H1 (cell line): Measurements from ENCODE around the gene NDUFS8. TPM values are rescaled to one million over a fixed set of nuclear protein-coding genes. Genes with fewer than 3 reads are reported as not detected.
A peak's percentile ranks its signal among the peaks of the same experiment; 100 is the strongest.

Experiments
- CTCF ChIA-PET: fragments of 300-600 bp; sonication (Branson Sonifier 250); formaldehyde crosslinking; loops from one replicate; lab custom pipeline; 2021; ENCODE audit not compliant: partially characterized antibody; lab: Charles Lee
- POLR2A ChIA-PET: fragments of 300-600 bp; sonication (Branson Sonifier 250); formaldehyde crosslinking; loops from one replicate; lab custom pipeline; 2021; ENCODE audit warnings: inconsistent platforms; ENCODE audit not compliant: partially characterized antibody; lab: Charles Lee
- DNase-seq, 2 experiments: peaks; one replicate each; pipeline versions ENCODE4 v3.0.0 to v3.0.0-alpha.2; 2010 to 2022; ENCODE audit warnings: low spot score in 2 of 2, low read depth in 1 of 2, mixed read lengths in 1 of 2
- FAIRE-seq: peaks from 2 replicates; lab custom pipeline; 2011; peaks lifted over from hg19 to GRCh38; lab: Jason Lieb, UNC
- H2AFZ ChIP-seq: 2 replicates; pipeline ENCODE4 v1.8.1; 2012; ENCODE audit warnings: low read length, inconsistent platforms
- H2AK5ac ChIP-seq: 2 replicates; pipeline ENCODE4 v1.6.1; 2013; ENCODE audit warnings: low read depth, low read length
- H2BK120ac ChIP-seq: replicated peaks from 2 replicates; pipeline ENCODE3; 2013; ENCODE audit warnings: low read depth, low read length, inconsistent platforms
- H2BK12ac ChIP-seq: 2 replicates; pipeline ENCODE4 v1.6.1; 2013; ENCODE audit warnings: low read depth, low read length
- H2BK15ac ChIP-seq: 2 replicates; pipeline ENCODE4 v1.6.1; 2013; ENCODE audit warnings: low read length
- H2BK20ac ChIP-seq: 2 replicates; pipeline ENCODE4 v1.6.1; 2013; ENCODE audit warnings: low read length
- H2BK5ac ChIP-seq: 2 replicates; pipeline ENCODE4 v1.6.1; 2013; ENCODE audit warnings: low read depth, low read length
- H3K14ac ChIP-seq: 2 replicates; pipeline ENCODE4 v1.6.1; 2013; ENCODE audit warnings: inconsistent platforms; ENCODE audit not compliant: insufficient read length
- H3K18ac ChIP-seq: 2 replicates; pipeline ENCODE4 v1.6.1; 2013; ENCODE audit warnings: low read length; ENCODE audit errors: extremely low read depth
- H3K23ac ChIP-seq: 2 replicates; pipeline ENCODE4 v1.6.1; 2013; ENCODE audit warnings: inconsistent platforms; ENCODE audit not compliant: insufficient read length
- H3K23me2 ChIP-seq: 2 replicates; pipeline ENCODE4 v1.6.1; 2013; ENCODE audit warnings: low read depth, low read length
- H3K27ac ChIP-seq: 2 replicates; pipeline ENCODE4 v1.6.1; 2011; ENCODE audit warnings: low read depth, low read length, inconsistent platforms
- H3K27me3 ChIP-seq, 4 experiments: replicated peaks in 1 of 4; 1 replicate in 1 of 4; 2 replicates in 3 of 4; pipeline versions ENCODE4 v1.6.1 to v1.8.1; 2011 to 2013; ENCODE audit warnings: low read length in 3 of 4, mild to moderate bottlenecking in 3 of 4, inconsistent platforms in 2 of 4, mixed read lengths in 2 of 4, moderate library complexity in 1 of 4; ENCODE audit not compliant: control insufficient read depth in 3 of 4, insufficient read depth in 3 of 4; ENCODE audit errors: extremely low read depth in 1 of 4
- H3K36me3 ChIP-seq, 4 experiments: 2 replicates each; pipeline versions ENCODE4 v1.6.1 to v1.8.1; 2011 to 2013; ENCODE audit warnings: mild to moderate bottlenecking in 4 of 4, low read length in 3 of 4, moderate library complexity in 2 of 4, control low read depth in 1 of 4, inconsistent platforms in 1 of 4; ENCODE audit not compliant: insufficient read depth in 4 of 4, control insufficient read depth in 2 of 4
- H3K4ac ChIP-seq: replicated peaks from 2 replicates; pipeline ENCODE3; 2013; ENCODE audit warnings: low read length, low read depth, mixed read lengths, inconsistent platforms; ENCODE audit not compliant: insufficient read length
- H3K4me1 ChIP-seq, 4 experiments: replicated peaks in 1 of 4; 1 replicate in 1 of 4; 2 replicates in 3 of 4; pipeline versions ENCODE4 v1.6.1 to v1.8.1; 2011 to 2013; ENCODE audit warnings: low read length in 3 of 4, inconsistent platforms in 2 of 4, mixed read lengths in 1 of 4; ENCODE audit not compliant: insufficient read depth in 4 of 4, control insufficient read depth in 3 of 4
- H3K4me2 ChIP-seq, 2 experiments: 2 replicates each; pipeline versions ENCODE4 v1.6.1 to v1.8.1; 2011 to 2013; ENCODE audit warnings: low read depth in 2 of 2, low read length in 2 of 2, control low read depth in 1 of 2, inconsistent platforms in 1 of 2, mild to moderate bottlenecking in 1 of 2; ENCODE audit not compliant: insufficient read depth in 1 of 2
- H3K4me3 ChIP-seq, 4 experiments: fragments of 200-600, 300-600 bp in 1 of 4; sonication (generic), shearing (Covaris generic), sonication (Bioruptor Twin) in 1 of 4; 2 replicates each; pipeline versions ENCODE4 v1.5.1 to v1.8.1; 2011 to 2016; ENCODE audit warnings: low read length in 4 of 4, low read depth in 3 of 4, control low read depth in 2 of 4, inconsistent platforms in 2 of 4, mild to moderate bottlenecking in 2 of 4, mixed read lengths in 1 of 4, moderate library complexity in 1 of 4; ENCODE audit not compliant: insufficient read depth in 2 of 4; ENCODE audit errors: extremely low read depth in 1 of 4
- H3K56ac ChIP-seq: replicated peaks from 2 replicates; pipeline ENCODE3; 2013; ENCODE audit warnings: low read depth, mild to moderate bottlenecking, mixed read lengths, low read length, inconsistent platforms; ENCODE audit not compliant: insufficient read length
- H3K79me1 ChIP-seq: 2 replicates; pipeline ENCODE4 v1.6.1; 2013; ENCODE audit warnings: low read depth, low read length, control low read depth
- H3K79me2 ChIP-seq, 2 experiments: 2 replicates each; pipeline versions ENCODE4 v1.6.1 to v1.8.1; 2012 to 2013; ENCODE audit warnings: low read length in 2 of 2, mild to moderate bottlenecking in 2 of 2, inconsistent platforms in 1 of 2; ENCODE audit not compliant: insufficient read depth in 2 of 2, control insufficient read depth in 1 of 2
- H3K9ac ChIP-seq, 4 experiments: replicated peaks in 1 of 4; 1 replicate in 1 of 4; 2 replicates in 3 of 4; pipeline versions ENCODE4 v1.6.1 to v1.8.1; 2011 to 2013; ENCODE audit warnings: low read depth in 3 of 4, low read length in 3 of 4, control low read depth in 2 of 4, mild to moderate bottlenecking in 2 of 4, moderate library complexity in 2 of 4, inconsistent platforms in 1 of 4; ENCODE audit errors: extremely low read depth in 1 of 4
- H3K9me3 ChIP-seq, 2 experiments: 2 replicates each; pipeline versions ENCODE4 v1.6.1 to v1.8.1; 2012 to 2013; ENCODE audit warnings: mild to moderate bottlenecking in 2 of 2, moderate library complexity in 2 of 2, control low read depth in 1 of 2, inconsistent platforms in 1 of 2, low read depth in 1 of 2, low read length in 1 of 2, mixed read lengths in 1 of 2; ENCODE audit not compliant: insufficient read depth in 2 of 2
- H4K20me1 ChIP-seq, 2 experiments: replicated peaks in 1 of 2; 2 replicates each; pipeline versions ENCODE3 to v1.8.1; 2011 to 2013; ENCODE audit warnings: inconsistent platforms in 2 of 2, low read length in 2 of 2, mild to moderate bottlenecking in 1 of 2; ENCODE audit not compliant: insufficient read depth in 2 of 2, control insufficient read depth in 1 of 2
- H4K5ac ChIP-seq: 2 replicates; pipeline ENCODE4 v1.6.1; 2013; ENCODE audit warnings: low read length, low read depth, mixed read lengths, inconsistent platforms; ENCODE audit not compliant: insufficient read length
- H4K8ac ChIP-seq: 2 replicates; pipeline ENCODE4 v1.8.0; 2013; ENCODE audit warnings: mild to moderate bottlenecking, moderate library complexity, low read length, inconsistent platforms; ENCODE audit not compliant: insufficient read depth; ENCODE audit errors: extremely low read depth
- H4K91ac ChIP-seq: replicated peaks from 2 replicates; pipeline ENCODE3; 2013; ENCODE audit warnings: low read length, mixed read lengths, inconsistent platforms; ENCODE audit not compliant: insufficient read length
- JUN ChIP-seq: IDR thresholded peaks from 2 replicates; pipeline ENCODE4 v1.6.1; 2011; ENCODE audit warnings: low read depth, mild to moderate bottlenecking, improper control_type of control experiment, low read length
- KDM4A ChIP-seq: IDR thresholded peaks from one replicate; pipeline ENCODE4 v1.7.1; 2012; ENCODE audit warnings: low read depth, mild to moderate bottlenecking, moderate library complexity, low read length, inconsistent platforms; ENCODE audit not compliant: severe bottlenecking
- MAFK ChIP-seq: IDR thresholded peaks from 2 replicates; pipeline ENCODE4 v1.6.1; 2012; ENCODE audit warnings: low read depth, mild to moderate bottlenecking, improper control_type of control experiment, low read length
- NRF1 ChIP-seq: IDR thresholded peaks from 2 replicates; pipeline ENCODE4 v1.6.1; 2011; ENCODE audit warnings: mild to moderate bottlenecking, low read depth, low read length, improper control_type of control experiment
- SIN3A ChIP-seq, 2 experiments: IDR thresholded peaks in 1 of 2; conservative IDR thresholded peaks in 1 of 2; 2 replicates each; pipeline ENCODE4 v1.6.1; 2011 to 2012; ENCODE audit warnings: low read length in 2 of 2, improper control_type of control experiment in 1 of 2, low read depth in 1 of 2, mild to moderate bottlenecking in 1 of 2
- SIRT6 ChIP-seq: IDR thresholded peaks from one replicate; pipeline ENCODE4 v1.7.1; 2012; ENCODE audit warnings: low read length, inconsistent platforms
- SIX5 ChIP-seq: IDR thresholded peaks from 2 replicates; pipeline ENCODE4 v1.6.1; 2011; ENCODE audit warnings: mild to moderate bottlenecking, low read depth, low read length
- SP2 ChIP-seq: IDR thresholded peaks from 2 replicates; pipeline ENCODE4 v1.6.1; 2012; ENCODE audit warnings: mild to moderate bottlenecking, low read length, inconsistent platforms
- SP4 ChIP-seq: IDR thresholded peaks from 2 replicates; pipeline ENCODE4 v1.6.1; 2012; ENCODE audit warnings: low read length, inconsistent platforms
- SRF ChIP-seq: IDR thresholded peaks from 2 replicates; pipeline ENCODE4 v1.6.1; 2011; ENCODE audit warnings: mild to moderate bottlenecking, low read depth, low read length, moderate library complexity
- SUZ12 ChIP-seq: fragments of 200-600 bp; sonication (generic); IDR thresholded peaks from 2 replicates; pipeline ENCODE4 v1.6.1; 2012; ENCODE audit warnings: mild to moderate bottlenecking, inconsistent platforms, low read length, moderate library complexity, mixed read lengths
- TAF1 ChIP-seq: IDR thresholded peaks from 2 replicates; pipeline ENCODE4 v1.6.1; 2011; ENCODE audit warnings: mild to moderate bottlenecking, low read depth, low read length
- YY1 ChIP-seq: IDR thresholded peaks from 2 replicates; pipeline ENCODE4 v1.6.1; 2011; ENCODE audit warnings: low read depth, mild to moderate bottlenecking, low read length
- WGBS, 2 experiments: shearing (Covaris generic) in 1 of 2; methylation state at CpG; one replicate each; pipeline versions ENCODE4 v1.1.6 to v1.1.7; 2013 to 2015; ENCODE audit warnings: low lambda C conversion rate in 2 of 2, mixed read lengths in 2 of 2, inconsistent platforms in 1 of 2, low coverage in 1 of 2, missing lambda C conversion rate in 1 of 2; ENCODE audit not compliant: insufficient replicate concordance in 2 of 2, insufficient coverage in 1 of 2, insufficient read length in 1 of 2; ENCODE audit errors: extremely low coverage in 1 of 2, missing lambda C conversion rate in 1 of 2; 5-methylcytosine and 5-hydroxymethylcytosine counted together
- polyA plus RNA-seq, 7 experiments: library from polyadenylated mRNA; depleted of rRNA in 3 of 7; stranded (reverse) in 5 of 7; unstranded in 2 of 7; fragments of >200 nt in 5 of 7; fragments of 200-250 nt in 2 of 7; gene quantifications; 1 replicate in 5 of 7; 2 replicates in 1 of 7; 4 replicates in 1 of 7; pipeline versions ENCODE4 v1.2.1 to v1.2.3, GENCODE V29; 2011 to 2013; ENCODE audit warnings: missing spikeins in 2 of 7, mixed read lengths in 2 of 7
- total RNA-seq: library from RNA; stranded (reverse); fragmentation: NEBNext Ultra II Directional; extraction: Animal tissue kit (Norgen Biotek cat#: 25700); gene quantifications from 2 replicates; pipeline ENCODE4 v1.2.1, GENCODE V29; 2021

The NDUFS8 gene
- total and polyA plus RNA-seq, 2 of the 8 experiments (the other 6 are each of a cell fraction or from before 2014, with no cell fraction given), result 182 to 291 TPM

DNA sequence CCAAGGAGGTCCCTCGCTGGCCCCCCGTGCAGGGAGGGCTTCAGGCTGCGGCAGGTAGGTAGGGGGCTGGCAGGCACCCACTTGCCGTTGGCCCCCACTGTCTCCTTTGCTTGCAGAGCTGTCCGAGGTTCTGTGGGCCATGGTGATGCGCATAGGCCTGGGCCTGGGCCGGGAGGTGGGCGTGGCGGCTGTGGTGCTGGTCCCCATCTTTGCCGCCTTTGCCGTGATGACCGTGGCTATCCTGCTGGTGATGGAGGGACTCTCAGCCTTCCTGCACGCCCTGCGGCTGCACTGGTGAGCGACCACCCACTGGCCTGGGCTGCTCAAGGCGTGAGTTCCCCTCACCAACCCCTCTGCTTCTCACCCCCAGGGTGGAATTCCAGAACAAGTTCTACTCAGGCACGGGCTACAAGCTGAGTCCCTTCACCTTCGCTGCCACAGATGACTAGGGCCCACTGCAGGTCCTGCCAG lies 19.9 kb downstream of the NDUFS8 start:
- Histone ChIP-seq H3K23me2 (no peaks in the 10 kb centered on the region), H3K79me1 (peaks cover 3% of the 10 kb centered on the region; the same call in 1 of the 2 replicates), H3K4me1 (peaks cover 0 to 10% (median 6%) of the 10 kb centered on the region in 4 experiments; a peak in 5 of 7 replicates), H2AK5ac (no peak overlapping the region), H4K91ac (no peak overlapping the region), H3K79me2 (no peaks in the 10 kb centered on the region), H3K4ac (no peak overlapping the region), H4K5ac (no peak overlapping the region), H3K56ac (no peak overlapping the region), H2BK120ac (no peak overlapping the region), H3K4me2 (no peak overlapping the region), H2BK12ac (no peak overlapping the region), H2BK20ac (no peak overlapping the region), H2BK15ac (no peak overlapping the region), H3K27me3 (no peaks in the 10 kb centered on the region), H3K18ac (no peak overlapping the region; the same call in 1 of the 2 replicates), H2BK5ac (peak overlapping the region; percentile 44; the same call in 1 of the 2 replicates), H3K9me3 (no peaks in the 10 kb centered on the region), H3K36me3 (peaks cover 0 to 6% (median 2%) of the 10 kb centered on the region in 4 experiments; a peak in 3 of 8 replicates), H4K20me1 (peaks cover 2 to 10% of the 10 kb centered on the region in 2 experiments), H3K4me3 (no peak overlapping the region), H3K23ac (no peak overlapping the region), H4K8ac (no peak overlapping the region), H3K27ac (0 out of 2 replicates have a peak overlapping the region, but pooled peaks have one; percentile 12), H3K9ac (no peak overlapping the region), H2AFZ (no peak overlapping the region), H3K14ac (no peak overlapping the region)
- 91% methylated on average over 18 of the region's 18 CpGs; no CpG with 5 or more reads in 1 of the 2 experiments for WGBS, 2 experiments
- peak in 1 of 2 experiments; percentile 53 for DNase-seq
- FAIRE-seq, result no peak
- CTCF ChIA-PET, result interaction anchor here (1.3 to 2.3 kb wide), 4 partner anchors 10 to 158 kb away, joined by 4 to 9 read pairs (median 5); no protein-coding TSS in a partner anchor
- TF ChIP-seq NRF1 (no peak), SIN3A (conservative IDR thresholded peaks at IDR 0.05 in 1 of 2, IDR thresholded peaks at IDR 0.05 in 1 of 2; ENCODE audit: low read depth in 1 of 2, low read length in 2 of 2) (no peak), JUN (no peak), SIRT6 (no peak), SP4 (no peak), SP2 (no peak), TAF1 (no peak), YY1 (no peak), SRF (no peak), SIX5 (no peak), SUZ12 (no peak), MAFK (no peak), KDM4A (no peak)
- POLR2A ChIA-PET, result interaction anchor here (1.2 to 10.8 kb wide), 3 partner anchors 14 to 68 kb away, joined by 3 to 183 read pairs (median 6); partner anchors contain the start of genes NDUFS8 and TCIRG1
